ENCODE measurements around the gene CLCN4. TPM values are rescaled to one million over a fixed set of nuclear protein-coding genes. Genes with fewer than 3 reads are reported as not detected.

Gene CLCN4
- total RNA-seq, 2 experiments from 2014 or later = not detected

DNA sequence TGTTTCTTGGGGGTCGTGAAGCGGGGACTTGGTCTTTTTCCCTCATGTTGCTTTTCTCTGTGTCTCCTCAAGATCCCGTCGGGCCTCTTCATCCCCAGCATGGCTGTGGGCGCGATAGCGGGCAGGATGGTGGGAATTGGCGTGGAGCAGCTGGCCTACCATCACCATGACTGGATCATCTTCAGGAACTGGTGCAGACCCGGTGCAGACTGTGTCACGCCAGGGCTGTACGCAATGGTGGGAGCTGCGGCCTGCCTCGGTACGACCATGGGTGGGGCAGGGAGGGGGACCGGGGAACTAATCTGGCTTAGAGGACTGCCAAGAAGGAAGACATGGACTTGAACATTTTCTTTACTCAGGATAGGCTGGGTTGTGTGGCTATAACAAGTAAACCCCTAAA, 55.6 kb downstream of the CLCN4 start:
- Histone ChIP-seq H3K36me3 (ENCODE audit: insufficient read depth, low read length) (no peaks in the 10 kb centered on the region), H3K4me3 (ENCODE audit: low read length) (no peak overlapping the region), H3K27me3 (ENCODE audit: control insufficient read depth in 1 of 2, insufficient read depth in 2 of 2, low read length in 2 of 2) (no peaks in the 10 kb centered on the region), H3K27ac (ENCODE audit: low read depth in 1 of 2, low read length in 2 of 2) (no peak overlapping the region), H3K9me3 (ENCODE audit: control insufficient read depth in 1 of 2, insufficient read depth in 1 of 2, low read length in 2 of 2) (no peaks in the 10 kb centered on the region), H3K4me1 (ENCODE audit: insufficient read depth, low read length) (no peaks in the 10 kb centered on the region)
- Mint-ChIP-seq H3K27me3 (no peaks in the 10 kb centered on the region), H3K4me1 (ENCODE audit: low read depth) (no peaks in the 10 kb centered on the region), H3K4me3 (no peak overlapping the region), H3K9me3 (no peaks in the 10 kb centered on the region), H3K36me3 (ENCODE audit: low read depth) (no peaks in the 10 kb centered on the region), H3K27ac (no peak overlapping the region)
- CTCF ChIA-PET = no interaction called here
- intact Hi-C loops (cut with DNase I, micrococcal nuclease) = no loop called here
- no peak for ATAC-seq (ENCODE audit: poor library complexity)
- POLR2A ChIA-PET = no interaction called here
- TF ChIP-seq, protein P1, sequence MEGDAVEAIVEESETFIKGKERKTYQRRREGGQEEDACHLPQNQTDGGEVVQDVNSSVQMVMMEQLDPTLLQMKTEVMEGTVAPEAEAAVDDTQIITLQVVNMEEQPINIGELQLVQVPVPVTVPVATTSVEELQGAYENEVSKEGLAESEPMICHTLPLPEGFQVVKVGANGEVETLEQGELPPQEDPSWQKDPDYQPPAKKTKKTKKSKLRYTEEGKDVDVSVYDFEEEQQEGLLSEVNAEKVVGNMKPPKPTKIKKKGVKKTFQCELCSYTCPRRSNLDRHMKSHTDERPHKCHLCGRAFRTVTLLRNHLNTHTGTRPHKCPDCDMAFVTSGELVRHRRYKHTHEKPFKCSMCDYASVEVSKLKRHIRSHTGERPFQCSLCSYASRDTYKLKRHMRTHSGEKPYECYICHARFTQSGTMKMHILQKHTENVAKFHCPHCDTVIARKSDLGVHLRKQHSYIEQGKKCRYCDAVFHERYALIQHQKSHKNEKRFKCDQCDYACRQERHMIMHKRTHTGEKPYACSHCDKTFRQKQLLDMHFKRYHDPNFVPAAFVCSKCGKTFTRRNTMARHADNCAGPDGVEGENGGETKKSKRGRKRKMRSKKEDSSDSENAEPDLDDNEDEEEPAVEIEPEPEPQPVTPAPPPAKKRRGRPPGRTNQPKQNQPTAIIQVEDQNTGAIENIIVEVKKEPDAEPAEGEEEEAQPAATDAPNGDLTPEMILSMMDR (IDR thresholded peaks at IDR 0.05) = no peak
- no peak for DNase-seq

DNA sequence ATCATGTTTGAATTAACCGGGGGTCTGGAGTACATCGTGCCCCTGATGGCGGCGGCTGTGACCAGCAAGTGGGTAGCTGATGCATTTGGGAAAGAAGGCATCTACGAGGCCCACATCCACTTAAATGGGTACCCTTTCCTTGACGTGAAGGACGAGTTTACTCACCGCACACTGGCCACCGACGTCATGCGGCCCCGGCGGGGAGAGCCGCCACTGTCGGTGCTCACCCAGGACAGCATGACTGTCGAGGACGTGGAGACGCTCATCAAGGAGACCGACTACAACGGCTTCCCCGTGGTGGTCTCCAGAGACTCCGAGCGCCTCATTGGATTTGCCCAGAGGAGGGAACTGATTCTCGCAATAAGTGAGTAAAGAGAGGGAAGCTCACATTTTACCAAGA, 56.9 kb downstream of the CLCN4 start:
- Mint-ChIP-seq H3K36me3 (ENCODE audit: low read depth) (no peaks in the 10 kb centered on the region), H3K9me3 (no peaks in the 10 kb centered on the region), H3K4me1 (ENCODE audit: low read depth) (no peaks in the 10 kb centered on the region), H3K27ac (no peak overlapping the region), H3K27me3 (no peaks in the 10 kb centered on the region), H3K4me3 (no peak overlapping the region)
- Histone ChIP-seq H3K9me3 (ENCODE audit: control insufficient read depth in 1 of 2, insufficient read depth in 1 of 2, low read length in 2 of 2) (no peaks in the 10 kb centered on the region), H3K27me3 (ENCODE audit: control insufficient read depth in 1 of 2, insufficient read depth in 2 of 2, low read length in 2 of 2) (no peaks in the 10 kb centered on the region), H3K36me3 (ENCODE audit: insufficient read depth, low read length) (no peaks in the 10 kb centered on the region), H3K4me1 (ENCODE audit: insufficient read depth, low read length) (no peaks in the 10 kb centered on the region), H3K27ac (ENCODE audit: low read depth in 1 of 2, low read length in 2 of 2) (no peak overlapping the region), H3K4me3 (ENCODE audit: low read length) (no peak overlapping the region)
- POLR2A ChIA-PET = no interaction called here
- TF ChIP-seq, protein P1 (IDR thresholded peaks at IDR 0.05) = no peak
- ATAC-seq (ENCODE audit: poor library complexity) (no peak), DNase-seq (no peak)
- intact Hi-C loops (cut with DNase I, micrococcal nuclease) = no loop called here
- CTCF ChIA-PET = no interaction called here

DNA sequence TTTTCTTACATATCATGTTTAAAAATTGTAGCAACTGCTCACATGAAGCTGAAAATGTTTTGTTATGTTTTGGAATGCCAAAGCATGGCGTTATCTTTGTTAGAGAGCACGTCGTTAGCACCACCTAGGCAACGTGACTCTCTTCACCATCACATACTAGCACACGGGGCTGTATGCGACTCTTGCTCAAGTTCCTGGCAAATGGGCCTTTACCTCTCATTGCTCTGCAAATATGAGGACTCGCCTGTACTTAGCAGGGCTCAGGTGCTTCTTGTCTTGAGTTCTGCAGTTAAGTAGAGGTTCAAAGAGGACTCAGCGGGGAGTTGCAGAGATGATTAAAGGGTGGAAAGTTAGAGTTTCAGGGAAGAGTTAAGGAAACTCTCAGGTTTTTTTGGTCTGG, 59.4 kb downstream of the CLCN4 start:
- Mint-ChIP-seq H3K27me3 (no peaks in the 10 kb centered on the region), H3K27ac (no peak overlapping the region), H3K36me3 (ENCODE audit: low read depth) (no peaks in the 10 kb centered on the region), H3K4me3 (no peak overlapping the region), H3K9me3 (no peaks in the 10 kb centered on the region), H3K4me1 (ENCODE audit: low read depth) (no peaks in the 10 kb centered on the region)
- Histone ChIP-seq H3K36me3 (ENCODE audit: insufficient read depth, low read length) (no peaks in the 10 kb centered on the region), H3K9me3 (ENCODE audit: control insufficient read depth in 1 of 2, insufficient read depth in 1 of 2, low read length in 2 of 2) (no peaks in the 10 kb centered on the region), H3K27me3 (ENCODE audit: control insufficient read depth in 1 of 2, insufficient read depth in 2 of 2, low read length in 2 of 2) (no peaks in the 10 kb centered on the region), H3K4me1 (ENCODE audit: insufficient read depth, low read length) (no peaks in the 10 kb centered on the region), H3K4me3 (ENCODE audit: low read length) (no peak overlapping the region), H3K27ac (ENCODE audit: low read depth in 1 of 2, low read length in 2 of 2) (no peak overlapping the region)
- intact Hi-C loops (cut with DNase I, micrococcal nuclease) = no loop called here
- TF ChIP-seq, protein P1 (IDR thresholded peaks at IDR 0.05) = no peak
- ChIA-PET CTCF (no interaction called here), POLR2A (no interaction called here)
- ATAC-seq (ENCODE audit: poor library complexity) (no peak), DNase-seq (no peak)

Measured in CD4-positive, alpha-beta T cell (primary cell).